HG03175 (cell line): ENCODE measurements around the gene TRPM3.

Experiments
- ATAC-seq: cut with Tn5 transposase; IDR thresholded peaks from one replicate; pipeline ENCODE4 v1.9.1; 2021; ENCODE audit warnings: mild to moderate bottlenecking, moderate library complexity; ENCODE audit not compliant: unreplicated experiment

The TRPM3 gene

GRCh38 chr9:70832492-70832891 lies 288.9 kb downstream of the TRPM3 start:
- ATAC-seq = no peak

GRCh38 chr9:70830618-70831017 lies 290.8 kb downstream of the TRPM3 start:
- no peak for ATAC-seq

GRCh38 chr9:70829591-70830265 lies 291.7 kb downstream of the TRPM3 start:
- no peak for ATAC-seq

- ATAC-seq = no peak
Measured at GRCh38 chr9:70826562-70826961, 294.9 kb downstream of the TRPM3 start.

GRCh38 chr9:70823284-70823683 lies 298.1 kb downstream of the TRPM3 start:
- ATAC-seq = no peak

GRCh38 chr9:70817311-70817710 lies 304.1 kb downstream of the TRPM3 start:
- no peak for ATAC-seq

- ATAC-seq = no peak
Measured at GRCh38 chr9:70816891-70817290, 304.5 kb downstream of the TRPM3 start.

GRCh38 chr9:70816316-70816715 lies 305.1 kb downstream of the TRPM3 start:
- no peak for ATAC-seq

GRCh38 chr9:70814597-70814996 lies 306.8 kb downstream of the TRPM3 start:
- no peak for ATAC-seq

- no peak for ATAC-seq
Measured at GRCh38 chr9:70813141-70813540, 308.3 kb downstream of the TRPM3 start.

- ATAC-seq = peak; percentile 73
Measured at GRCh38 chr9:70811638-70812037, 309.8 kb downstream of the TRPM3 start.

GRCh38 chr9:70806875-70807274 lies 314.5 kb downstream of the TRPM3 start:
- no peak for ATAC-seq

GRCh38 chr9:70805949-70806348 lies 315.5 kb downstream of the TRPM3 start:
- no peak for ATAC-seq

GRCh38 chr9:70802758-70803436 lies 318.5 kb downstream of the TRPM3 start:
- ATAC-seq = no peak

- ATAC-seq = no peak
Measured at GRCh38 chr9:70802206-70802605, 319.2 kb downstream of the TRPM3 start.

- ATAC-seq = no peak
Measured at GRCh38 chr9:70801181-70801829, 320.1 kb downstream of the TRPM3 start.

- no peak for ATAC-seq
Measured at GRCh38 chr9:70798018-70798417, 323.4 kb downstream of the TRPM3 start.

GRCh38 chr9:70795841-70796240 lies 325.6 kb downstream of the TRPM3 start:
- no peak for ATAC-seq

- no peak for ATAC-seq
Measured at GRCh38 chr9:70792796-70793195, 328.6 kb downstream of the TRPM3 start.

GRCh38 chr9:70791936-70792335 lies 329.5 kb downstream of the TRPM3 start:
- ATAC-seq = no peak

- no peak for ATAC-seq
Measured at GRCh38 chr9:70789086-70789485, 332.3 kb downstream of the TRPM3 start.

GRCh38 chr9:70784456-70784855 lies 337.0 kb downstream of the TRPM3 start:
- no peak for ATAC-seq
